Right cardiac atrium (tissue), 5 donors: ENCODE measurements around the gene ETV2. TPM values are rescaled to one million over a fixed set of nuclear protein-coding genes. Genes with fewer than 3 reads are reported as not detected.

Experiments
- ATAC-seq, 2 donors: fragments of 200-7000 bp; cut with Tn5 transposase; one replicate each; pipeline versions ENCODE4 v1.8.0 to v1.9.1; 2020; ENCODE audit warnings: moderate library complexity in 2 of 2, mild to moderate bottlenecking in 1 of 2
- DNase-seq, 3 donors: peaks; one replicate each; pipeline ENCODE4 v3.0.0-alpha.2; 2020
- H3K27ac ChIP-seq: one replicate; pipeline ENCODE4 v1.5.1; 2013; ENCODE audit warnings: mild to moderate bottlenecking, low read length, control low read depth, moderate library complexity
- H3K27me3 ChIP-seq: one replicate; pipeline ENCODE4 v1.6.1; 2013; ENCODE audit not compliant: control insufficient read depth, insufficient read depth
- H3K4me1 ChIP-seq: one replicate; pipeline ENCODE4 v1.6.1; 2013; ENCODE audit warnings: low read length; ENCODE audit not compliant: control insufficient read depth, insufficient read depth
- H3K4me3 ChIP-seq: one replicate; pipeline ENCODE4 v1.5.1; 2013; ENCODE audit warnings: low read length, control low read depth
- H3K9me3 ChIP-seq: one replicate; pipeline ENCODE4 v1.6.1; 2013; ENCODE audit warnings: low read length; ENCODE audit not compliant: control insufficient read depth
- WGBS: extraction: QIAGEN DNeasy Blood & Tissue Kit; methylation state at CpG from one replicate; pipeline ENCODE4 v1.1.7; 2013; 5-methylcytosine and 5-hydroxymethylcytosine counted together
- intact Hi-C, 4 donors: fragments of 100-400 bp; cut with DNase I; formaldehyde crosslinking; loops; one replicate each; pipeline versions ENCODE4 v1.11.0 to v1.14.0; 2022 to 2023
- polyA plus RNA-seq: library from polyadenylated mRNA; stranded (reverse); fragments of 200-250 nt; gene quantifications from one replicate; pipeline ENCODE4 v1.2.3, GENCODE V29; 2013
- total RNA-seq, 4 donors: library from RNA; stranded (reverse); fragmentation: NEBNext Ultra II Directional; extraction: Animal tissue kit (Norgen Biotek cat#: 25700); gene quantifications; one replicate each; pipeline ENCODE4 v1.2.1, GENCODE V29; 2021
- donor health status: healthy with polysubstance abuse.
- donor health status: DM: no; HTN: yes; CAD: no.
- donor health status: DM: no; HTN: no; CAD: no.
- donor health status: DM: no; HTN: yes; CAD: no; lungs with severe emphysema.
- donor health status: DM: yes; HTN: yes; CAD: no.

ETV2 gene
- total and polyA plus RNA-seq, 5 donors = 0.41 to 1.0 (median 0.68) TPM; not detected in 1

DNA sequence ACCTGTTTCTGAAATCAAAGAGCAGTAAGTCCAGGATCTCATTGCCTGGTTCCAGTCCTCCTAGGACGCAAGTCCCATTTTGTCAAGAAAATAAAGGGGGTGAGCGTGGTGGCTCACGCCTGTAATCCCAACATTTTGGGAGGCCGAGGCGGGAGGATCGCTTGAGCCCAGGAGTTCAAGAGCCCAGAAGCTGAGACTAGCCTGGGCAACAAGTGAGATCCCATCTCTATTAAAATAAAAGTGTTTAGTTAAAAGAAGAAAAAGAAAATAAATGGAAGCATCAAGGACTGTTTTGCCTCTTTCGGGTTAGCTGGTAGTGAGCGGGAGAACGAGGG, 29.4 kb upstream of the ETV2 start:
- Histone ChIP-seq H3K9me3 (no peaks in the 10 kb centered on the region), H3K4me3 (peak overlapping the region; percentile 49), H3K27ac (no peak overlapping the region), H3K4me1 (peaks cover 2% of the 10 kb centered on the region), H3K27me3 (no peaks in the 10 kb centered on the region)
- ATAC-seq (no peak), DNase-seq (no peak)
- intact Hi-C loops = no loop called here
- 35% methylated on average over 9 of the region's 9 CpGs for WGBS

DNA sequence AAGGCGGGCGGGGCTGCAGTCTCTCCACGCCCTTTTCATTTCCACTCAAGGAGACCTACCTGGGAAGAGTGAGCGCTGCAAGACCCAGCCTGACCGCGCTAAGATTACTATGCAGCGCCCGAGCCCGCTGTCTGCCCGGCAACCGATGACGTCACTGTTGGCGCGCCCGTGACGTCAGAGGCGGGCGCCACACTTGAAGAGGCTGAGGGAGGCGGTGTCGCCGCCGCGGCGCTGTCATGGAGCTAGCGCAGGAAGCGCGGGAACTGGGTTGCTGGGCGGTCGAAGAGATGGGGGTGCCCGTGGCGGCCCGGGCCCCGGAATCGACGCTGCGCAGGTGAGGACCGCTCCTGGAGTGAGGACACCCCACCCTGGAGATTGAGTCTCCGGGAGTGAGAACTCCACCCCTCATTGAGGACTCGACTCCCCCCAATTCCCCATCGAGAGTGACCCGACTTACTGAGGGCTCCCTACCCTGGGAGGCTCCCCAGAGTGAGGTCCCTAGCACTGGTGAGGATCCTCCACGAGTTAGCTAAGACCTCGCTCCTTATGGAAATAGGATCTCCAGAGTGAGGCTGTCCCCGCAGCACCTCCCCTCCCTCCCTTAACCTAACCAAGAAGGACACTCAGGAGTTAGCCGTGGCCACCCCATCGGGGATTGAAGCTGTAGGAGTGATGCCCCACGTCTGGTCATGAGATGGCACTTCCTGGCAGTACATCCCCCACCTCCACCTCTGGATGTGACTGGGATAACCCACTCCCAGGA, 28.8 kb upstream of the ETV2 start, which contains the start of gene HAUS5:
Gene HAUS5 (plus strand): TSS at position 177 of the 763 bp plus-strand sequence. CDS start 60 bp downstream, at position 237.
- WGBS = under 1% methylated on average over 47 of the region's 47 CpGs
- intact Hi-C loops = no loop called here
- H3K27me3 ChIP-seq = no peaks in the 10 kb centered on the region

DNA sequence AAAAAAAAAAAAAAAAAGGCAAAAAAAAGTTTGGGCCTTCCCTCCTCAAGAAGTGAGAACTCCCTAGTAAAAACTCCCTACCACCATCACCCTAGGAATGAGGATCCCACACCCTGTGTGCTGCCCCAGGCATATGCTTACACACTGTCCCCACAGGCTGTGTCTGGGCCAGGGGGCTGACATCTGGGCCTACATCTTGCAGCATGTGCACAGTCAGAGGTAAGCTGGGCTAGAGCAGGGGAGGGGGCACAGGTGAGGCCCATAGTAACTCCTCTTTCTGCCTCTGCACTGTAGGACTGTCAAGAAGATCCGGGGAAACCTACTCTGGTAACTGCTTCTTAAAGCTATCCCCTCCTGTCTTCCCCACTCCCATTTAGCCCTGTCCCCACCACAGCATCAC, 28.0 kb upstream of the ETV2 start:
- DNase-seq = no peak
- intact Hi-C loops = no loop called here
- Histone ChIP-seq H3K27ac (no peak overlapping the region), H3K9me3 (no peaks in the 10 kb centered on the region), H3K4me1 (peaks cover 2% of the 10 kb centered on the region), H3K4me3 (no peak overlapping the region), H3K27me3 (no peaks in the 10 kb centered on the region)
- ATAC-seq = no peak
- WGBS = 84% methylated on average over 1 of the region's 1 CpG

More for the DNA sequence above, 28.8 kb upstream of the ETV2 start, which contains the start of gene HAUS5:
- Histone ChIP-seq H3K9me3 (no peaks in the 10 kb centered on the region), H3K4me1 (peaks cover 2% of the 10 kb centered on the region), H3K4me3 (peak within 1 kb of the TSS; percentile 49), H3K27ac (no peak within 1 kb of the TSS)
- ATAC-seq = peak; percentile 96 to 97
- DNase-seq = peak; percentile 92 to 98 (median 97)

DNA sequence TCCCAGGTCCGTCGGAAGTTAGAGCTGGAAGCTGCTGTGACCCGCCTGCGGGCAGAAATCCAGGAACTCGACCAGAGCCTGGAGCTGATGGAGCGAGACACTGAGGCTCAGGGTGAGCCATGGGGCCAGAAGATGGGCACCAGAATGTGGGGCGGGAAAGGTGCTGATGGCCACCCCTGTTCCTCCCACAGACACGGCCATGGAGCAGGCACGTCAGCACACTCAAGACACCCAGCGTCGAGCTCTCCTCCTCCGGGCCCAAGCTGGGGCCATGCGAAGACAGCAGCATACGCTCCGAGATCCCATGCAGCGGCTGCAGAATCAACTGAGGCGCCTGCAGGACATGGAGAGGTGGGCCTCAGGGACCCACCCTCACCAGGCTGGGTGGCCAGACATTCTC, 26.5 kb upstream of the ETV2 start:
- DNase-seq (no peak), ATAC-seq (no peak)
- intact Hi-C loops = no loop called here
- H3K4me3 ChIP-seq = no peak overlapping the region
- H3K9me3 ChIP-seq = no peaks in the 10 kb centered on the region
- 94% methylated on average over 17 of the region's 17 CpGs for WGBS
- no peak overlapping the region for H3K27ac ChIP-seq
- H3K27me3 ChIP-seq = no peaks in the 10 kb centered on the region
- H3K4me1 ChIP-seq = peaks cover 2% of the 10 kb centered on the region

DNA sequence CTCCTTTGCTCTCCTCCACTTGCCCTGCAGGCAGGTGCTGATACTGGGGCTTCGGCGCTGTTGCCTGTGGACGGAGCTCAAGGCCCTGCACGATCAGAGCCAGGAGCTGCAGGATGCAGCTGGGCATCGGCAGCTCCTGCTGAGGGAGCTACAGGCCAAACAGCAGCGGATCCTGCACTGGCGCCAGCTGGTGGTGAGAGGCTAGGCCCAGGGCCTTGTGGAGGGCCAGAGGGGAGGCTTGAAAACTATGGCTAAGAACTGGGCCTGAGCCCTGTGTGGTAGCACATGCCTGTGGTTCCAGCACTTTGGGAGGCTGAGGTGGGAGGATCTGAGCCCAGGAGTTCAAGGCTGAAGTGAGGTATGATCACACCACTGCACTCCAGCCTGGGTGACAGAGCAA, 22.7 kb upstream of the ETV2 start:
- 78% methylated on average over 7 of the region's 7 CpGs for WGBS

DNA sequence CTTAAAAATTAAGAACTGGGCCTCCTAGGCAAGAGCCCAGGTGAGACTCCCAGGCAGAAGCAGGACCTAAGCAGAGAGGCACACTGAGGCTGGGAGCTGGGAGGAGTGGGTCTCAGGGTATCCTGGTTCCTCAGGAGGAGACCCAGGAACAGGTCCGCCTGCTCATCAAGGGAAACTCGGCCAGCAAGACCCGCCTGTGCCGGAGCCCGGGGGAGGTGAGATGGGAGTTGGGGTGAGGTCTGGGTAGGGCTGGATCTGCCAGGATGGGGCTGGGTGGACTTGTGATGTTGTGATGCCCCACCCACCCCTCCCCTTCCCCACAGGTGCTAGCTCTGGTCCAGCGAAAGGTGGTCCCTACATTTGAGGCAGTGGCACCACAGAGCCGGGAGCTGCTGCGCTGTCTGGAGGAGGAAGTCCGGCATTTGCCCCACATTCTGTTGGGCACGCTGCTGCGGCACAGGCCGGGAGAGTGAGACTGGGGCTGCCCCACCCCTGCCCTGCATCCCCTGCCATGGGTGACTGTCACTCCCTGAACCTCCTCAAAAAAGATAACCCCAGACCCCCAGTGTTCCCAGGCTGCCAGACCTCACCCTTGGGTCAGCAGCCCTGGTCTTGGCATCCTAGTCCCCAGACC, 22.1 kb upstream of the ETV2 start:
- Histone ChIP-seq H3K4me1 (no peaks in the 10 kb centered on the region), H3K4me3 (no peak overlapping the region), H3K27me3 (no peaks in the 10 kb centered on the region), H3K27ac (no peak overlapping the region), H3K9me3 (no peaks in the 10 kb centered on the region)
- DNase-seq = no peak
- intact Hi-C loops = no loop called here
- WGBS = 95% methylated on average over 12 of the region's 12 CpGs
- ATAC-seq = no peak

More for the DNA sequence above, 22.7 kb upstream of the ETV2 start:
- Histone ChIP-seq H3K27ac (no peak overlapping the region), H3K27me3 (no peaks in the 10 kb centered on the region), H3K9me3 (no peaks in the 10 kb centered on the region), H3K4me1 (no peaks in the 10 kb centered on the region), H3K4me3 (no peak overlapping the region)
- intact Hi-C loops = no loop called here
- DNase-seq (no peak), ATAC-seq (no peak)

DNA sequence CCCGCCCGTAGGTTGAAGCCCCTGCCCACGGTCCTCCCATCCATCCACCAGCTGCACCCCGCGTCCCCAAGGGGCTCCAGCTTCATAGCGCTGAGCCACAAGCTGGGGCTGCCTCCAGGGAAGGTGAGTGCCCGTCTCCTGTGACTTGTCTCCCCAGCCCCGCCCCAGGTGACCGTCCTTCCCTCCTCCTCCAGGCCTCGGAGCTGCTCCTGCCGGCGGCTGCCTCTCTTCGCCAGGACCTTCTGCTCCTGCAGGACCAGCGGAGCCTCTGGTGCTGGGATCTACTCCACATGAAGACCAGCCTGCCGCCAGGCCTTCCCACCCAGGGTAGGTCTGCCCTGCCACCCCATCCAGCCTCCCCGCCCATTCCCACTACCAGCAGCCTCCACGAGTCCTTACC, 21.5 kb upstream of the ETV2 start:
- intact Hi-C loops = no loop called here
- WGBS = 90% methylated on average over 17 of the region's 17 CpGs
- no peak for DNase-seq
- Histone ChIP-seq H3K4me3 (no peak overlapping the region), H3K9me3 (no peaks in the 10 kb centered on the region), H3K4me1 (no peaks in the 10 kb centered on the region), H3K27ac (no peak overlapping the region), H3K27me3 (no peaks in the 10 kb centered on the region)
- ATAC-seq = no peak

DNA sequence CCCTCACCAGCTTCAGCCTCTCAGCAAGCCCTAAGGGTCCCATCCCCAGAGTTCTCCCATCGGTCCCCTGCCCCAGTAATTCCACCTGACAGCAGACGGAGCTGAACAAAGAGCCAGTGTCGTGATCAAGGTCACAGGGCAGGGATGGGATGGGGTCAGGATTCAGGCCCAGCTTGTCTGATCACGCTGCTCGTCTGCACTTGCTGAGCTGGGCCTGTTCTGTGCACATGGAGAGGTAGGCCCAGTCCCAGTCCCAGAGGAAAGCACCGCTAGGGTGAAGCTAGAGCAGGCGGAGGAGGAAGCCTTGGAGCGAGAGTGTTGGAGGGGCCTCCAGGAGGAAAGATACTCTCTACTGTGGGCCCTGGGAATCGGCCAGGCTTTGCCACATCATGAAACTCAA, 19.8 kb upstream of the ETV2 start:
- intact Hi-C loops = no loop called here
- H3K27me3 ChIP-seq = no peaks in the 10 kb centered on the region
- H3K27ac ChIP-seq = no peak overlapping the region
- H3K4me1 ChIP-seq = no peaks in the 10 kb centered on the region
- no peak for DNase-seq
- 93% methylated on average over 9 of the region's 9 CpGs for WGBS
- no peaks in the 10 kb centered on the region for H3K9me3 ChIP-seq
- H3K4me3 ChIP-seq = no peak overlapping the region
- ATAC-seq = no peak

DNA sequence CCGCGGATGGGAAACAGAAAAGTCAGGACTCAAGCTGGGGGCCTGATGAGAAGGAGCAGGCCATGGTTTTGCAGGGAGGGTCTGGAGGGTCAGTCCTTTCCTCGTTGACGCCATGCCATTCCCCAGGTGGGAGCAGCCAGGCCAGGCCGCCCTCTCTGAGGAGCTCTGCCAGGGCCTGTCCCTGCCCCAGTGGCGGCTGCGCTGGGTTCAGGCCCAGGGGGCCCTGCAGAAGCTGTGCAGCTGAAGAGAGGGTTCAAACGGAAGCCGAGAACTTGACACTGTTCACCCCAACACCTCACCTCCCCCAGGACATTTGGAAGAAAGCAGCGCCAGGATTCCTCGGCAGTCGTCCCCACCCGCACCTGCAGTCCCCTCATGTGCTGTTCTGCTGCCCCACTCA, 18.8 kb upstream of the ETV2 start:
- H3K27me3 ChIP-seq = no peaks in the 10 kb centered on the region
- WGBS = 92% methylated on average over 13 of the region's 13 CpGs
- DNase-seq = no peak
- H3K4me1 ChIP-seq = no peaks in the 10 kb centered on the region
- intact Hi-C loops = no loop called here
- H3K27ac ChIP-seq = no peak overlapping the region
- H3K9me3 ChIP-seq = no peaks in the 10 kb centered on the region
- ATAC-seq = no peak
- no peak overlapping the region for H3K4me3 ChIP-seq

DNA sequence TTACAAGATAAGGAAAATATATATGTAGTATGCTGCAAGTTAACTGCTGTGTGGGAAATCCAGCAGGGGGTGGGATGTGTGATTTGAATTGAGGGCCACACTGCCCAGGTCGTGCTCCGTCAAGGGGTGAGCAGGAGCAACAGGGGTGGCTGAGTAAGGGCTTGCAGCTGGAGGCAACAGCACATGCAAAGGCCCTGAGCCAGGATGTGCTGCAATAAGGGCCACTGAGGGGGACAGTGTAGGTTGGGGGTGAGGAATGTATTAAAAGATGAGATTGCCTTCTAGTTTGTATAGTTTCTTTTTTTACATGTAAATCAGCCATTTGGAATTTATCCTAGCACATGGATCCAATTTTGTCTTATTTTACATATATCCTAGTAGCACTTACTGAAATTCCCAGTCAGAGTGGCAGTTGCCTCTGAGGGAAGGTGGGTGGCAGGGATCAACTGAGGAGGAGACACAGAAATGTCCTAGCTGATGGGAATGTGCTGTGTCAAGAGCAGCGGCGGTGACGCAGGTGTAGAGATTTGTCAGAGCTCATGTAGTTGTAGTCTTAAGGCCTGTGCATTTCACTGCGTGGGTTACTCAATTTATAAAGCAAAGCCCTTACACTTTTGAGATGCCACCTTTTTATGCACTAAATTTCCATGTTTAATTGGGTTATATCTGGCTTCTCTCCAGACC, 18.1 kb upstream of the ETV2 start:
- ATAC-seq (no peak), DNase-seq (no peak)
- H3K27me3 ChIP-seq = no peaks in the 10 kb centered on the region
- intact Hi-C loops = no loop called here
- H3K4me1 ChIP-seq = no peaks in the 10 kb centered on the region
- 89% methylated on average over 6 of the region's 6 CpGs for WGBS
- no peak overlapping the region for H3K4me3 ChIP-seq
- no peaks in the 10 kb centered on the region for H3K9me3 ChIP-seq
- H3K27ac ChIP-seq = no peak overlapping the region

DNA sequence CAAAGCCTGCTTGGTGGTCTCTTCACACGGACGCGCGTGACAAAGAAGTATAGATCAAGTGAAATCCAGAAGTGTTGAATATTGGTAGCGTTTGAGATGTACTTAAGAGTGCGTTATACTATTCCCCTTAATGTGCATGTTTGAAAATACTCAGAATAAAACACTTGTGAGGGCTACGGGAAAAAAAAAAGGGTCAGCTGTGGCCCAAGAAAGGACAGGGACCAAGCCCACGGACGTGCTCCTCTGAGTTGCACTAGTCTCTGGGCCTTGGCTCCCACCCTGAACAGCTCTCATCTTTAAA, 13.3 kb upstream of the ETV2 start:
- Histone ChIP-seq H3K4me3 (peak overlapping the region; percentile 73), H3K27ac (peak overlapping the region; percentile 97), H3K9me3 (no peaks in the 10 kb centered on the region), H3K4me1 (no peaks in the 10 kb centered on the region), H3K27me3 (no peaks in the 10 kb centered on the region)
- intact Hi-C loops = no loop called here
- DNase-seq (no peak), ATAC-seq (no peak)
- WGBS = 8% methylated on average over 9 of the region's 9 CpGs
